PC-3 (cell line): ENCODE measurements around the gene MRAP.

Source experiments
- CTCF ChIP-seq: fragments of 300-600 bp; sonication (generic); conservative IDR thresholded peaks from 2 replicates; pipeline ENCODE4 v1.5.1; 2017; ENCODE audit warnings: antibody characterized with exemption, low read depth, mild to moderate bottlenecking, low read length
- EZH2 ChIP-seq: fragments of 300-600 bp; sonication (generic); IDR thresholded peaks from one replicate; pipeline ENCODE4 v1.6.1; 2017; ENCODE audit warnings: antibody characterized with exemption, mild to moderate bottlenecking, low read length; ENCODE audit not compliant: unreplicated experiment
- EZH2phosphoT487 ChIP-seq: fragments of 300-600 bp; sonication (generic); IDR thresholded peaks from 2 replicates; pipeline ENCODE4 v1.6.1; 2018; ENCODE audit warnings: mild to moderate bottlenecking, antibody characterized with exemption, low read length, borderline replicate concordance

- no peak for TF ChIP-seq CTCF
- TF ChIP-seq EZH2phosphoT487: no peak
- TF ChIP-seq EZH2: no peak
Measured at GRCh38 chr21:32334980-32335531, 36.4 kb downstream of the MRAP start.
